Fibroblast of mammary gland (primary cell): ENCODE data around the gene RHOJ.

Experiments used
- DNase-seq: peaks from one replicate; pipeline ENCODE4 v3.0.0-alpha.2; 2010; ENCODE audit warnings: low read depth
- H3K4me3 ChIP-seq: 2 replicates; pipeline ENCODE4 v1.5.1; 2011; ENCODE audit warnings: low read depth, mild to moderate bottlenecking, low read length, moderate library complexity; ENCODE audit not compliant: control insufficient read depth
- CTCF ChIP-seq: conservative IDR thresholded peaks from 2 replicates; pipeline ENCODE4 v1.5.1; 2011; ENCODE audit warnings: low read depth, low read length, inconsistent platforms; ENCODE audit not compliant: control insufficient read depth, insufficient read depth

The RHOJ gene

GRCh38 chr14:63212776-63213500 lies 8.7 kb downstream of the RHOJ start:
- DNase-seq, result no peak
- TF ChIP-seq CTCF, result no peak
- H3K4me3 ChIP-seq, result no peak overlapping the region

GRCh38 chr14:63214417-63215196 lies 10.4 kb downstream of the RHOJ start:
- no peak overlapping the region for H3K4me3 ChIP-seq
- DNase-seq, result no peak
- no peak for TF ChIP-seq CTCF

GRCh38 chr14:63220526-63220925 lies 16.3 kb downstream of the RHOJ start:
- no peak for DNase-seq
- H3K4me3 ChIP-seq, result no peak overlapping the region
- TF ChIP-seq CTCF, result no peak

- DNase-seq, result no peak
- no peak for TF ChIP-seq CTCF
Measured at GRCh38 chr14:63223596-63223995, 19.4 kb downstream of the RHOJ start.

GRCh38 chr14:63224196-63224595 lies 20.0 kb downstream of the RHOJ start:
- DNase-seq, result no peak
- no peak for TF ChIP-seq CTCF
- no peak overlapping the region for H3K4me3 ChIP-seq

More at GRCh38 chr14:63223596-63223995, 19.4 kb downstream of the RHOJ start:
- H3K4me3 ChIP-seq, result no peak overlapping the region

GRCh38 chr14:63228217-63228616 lies 24.0 kb downstream of the RHOJ start:
- DNase-seq, result no peak
- no peak overlapping the region for H3K4me3 ChIP-seq
- no peak for TF ChIP-seq CTCF
